Tibial artery (tissue), 4 donors: ENCODE results near the gene CBX2.

Experiments used
- DNase-seq, 2 donors: peaks; one replicate each; pipeline ENCODE4 v3.0.0-alpha.2; 2019
- H3K27ac ChIP-seq, 2 donors: fragments of 200-600 bp; sonication (generic) in 1 of 2; 1 replicate in 1 of 2; 2 replicates in 1 of 2; pipeline ENCODE4 v1.5.1; 2018 to 2019; ENCODE audit warnings: mild to moderate bottlenecking in 1 of 2
- H3K27me3 ChIP-seq, 2 donors: fragments of 200-600 bp; sonication (generic) in 1 of 2; one replicate each; pipeline versions ENCODE4 v1.5.1 to v1.6.0; 2016 to 2019
- H3K36me3 ChIP-seq, 3 donors: fragments of 200-600 bp; sonication (generic) in 2 of 3; one replicate each; pipeline ENCODE4 v1.5.1; 2016 to 2019; ENCODE audit warnings: mild to moderate bottlenecking in 2 of 3
- H3K4me1 ChIP-seq, 4 donors: fragments of 200-600 bp; sonication (generic) in 2 of 4; 1 replicate in 3 of 4; 2 replicates in 1 of 4; pipeline ENCODE4 v1.5.1; 2016 to 2019
- H3K4me3 ChIP-seq, 2 donors: fragments of 200-600 bp; sonication (generic) in 1 of 2; 1 replicate in 1 of 2; 2 replicates in 1 of 2; pipeline ENCODE4 v1.5.1; 2018 to 2019; ENCODE audit warnings: mild to moderate bottlenecking in 2 of 2
- H3K9me3 ChIP-seq, 3 donors: fragments of 200-600 bp; sonication (generic) in 1 of 3; one replicate each; pipeline ENCODE4 v1.5.1; 2016 to 2019
- CTCF ChIP-seq, 2 experiments: fragments of 200-600 bp in 1 of 2; fragments of 450-650 bp in 1 of 2; IDR thresholded peaks; one replicate each; pipeline ENCODE4 v1.5.1; 2017 to 2019; ENCODE audit warnings: antibody characterized with exemption in 2 of 2, mild to moderate bottlenecking in 1 of 2, moderate library complexity in 1 of 2
- intact Hi-C: fragments of 100-400 bp; cut with DNase I; formaldehyde crosslinking; loops from one replicate; pipeline ENCODE4 v1.15.0; 2023; ENCODE audit warnings: low total_unique reads

Gene CBX2

GRCh38 chr17:79757140-79757745 lies 20.7 kb upstream of the CBX2 start:
- intact Hi-C loops = no loop called here
- Histone ChIP-seq H3K9me3 (no peaks in the 10 kb centered on the region), H3K4me1 (no peaks in the 10 kb centered on the region), H3K36me3 (no peaks in the 10 kb centered on the region), H3K27me3 (peaks cover 0 to 73% of the 10 kb centered on the region in 2 donors), H3K27ac (no peak overlapping the region), H3K4me3 (no peak overlapping the region)
- TF ChIP-seq CTCF (IDR thresholded peaks at IDR 0.05) = no peak
- DNase-seq = no peak

GRCh38 chr17:79758271-79758670 lies 19.7 kb upstream of the CBX2 start:
- H3K27me3 ChIP-seq = peaks cover 0 to 72% of the 10 kb centered on the region in 2 donors
- intact Hi-C loops = no loop called here
- no peak overlapping the region for H3K4me3 ChIP-seq
- no peaks in the 10 kb centered on the region for H3K9me3 ChIP-seq
- no peak overlapping the region for H3K27ac ChIP-seq
- no peak for DNase-seq
- no peaks in the 10 kb centered on the region for H3K4me1 ChIP-seq
- TF ChIP-seq CTCF (IDR thresholded peaks at IDR 0.05) = no peak
- H3K36me3 ChIP-seq = no peaks in the 10 kb centered on the region

GRCh38 chr17:79760197-79760906 lies 17.6 kb upstream of the CBX2 start:
- no peak for DNase-seq
- H3K36me3 ChIP-seq = no peaks in the 10 kb centered on the region

DNA sequence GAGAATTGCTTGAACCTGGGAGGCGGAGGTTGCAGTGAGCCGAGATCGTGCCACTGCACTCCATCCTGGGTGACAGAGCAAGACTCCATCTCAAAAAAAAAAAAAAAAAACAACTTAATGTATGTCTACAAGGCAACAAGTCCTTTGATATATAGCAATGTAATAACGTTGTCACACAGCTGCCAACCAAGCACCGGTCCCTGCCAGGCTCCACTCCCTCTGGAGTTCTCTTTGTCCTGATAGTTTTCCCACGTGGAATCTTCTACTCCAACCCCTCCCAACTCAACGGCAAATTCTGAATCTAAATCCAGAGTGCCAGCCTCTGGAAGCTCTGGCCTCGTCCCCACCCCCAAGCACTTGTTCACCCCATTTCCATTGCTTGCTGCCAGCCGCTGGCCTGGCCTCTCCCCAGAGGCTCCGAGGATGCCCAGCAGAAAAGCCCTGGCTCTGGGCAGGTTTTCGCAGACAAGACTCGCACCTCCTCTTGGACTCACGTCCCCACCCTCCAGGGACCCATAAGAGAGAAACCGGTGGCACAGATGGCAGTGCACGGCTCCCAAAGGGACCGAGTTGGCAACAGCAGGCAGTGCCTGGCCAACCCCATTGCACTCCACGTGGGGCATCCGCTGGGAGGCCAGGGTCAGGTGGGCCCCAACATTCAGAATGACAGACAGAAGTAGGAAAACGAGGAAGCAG lies 15.9 kb upstream of the CBX2 start:
- no peak for DNase-seq
- Histone ChIP-seq H3K36me3 (no peaks in the 10 kb centered on the region), H3K9me3 (no peaks in the 10 kb centered on the region), H3K27me3 (peaks cover 0 to 62% of the 10 kb centered on the region in 2 donors), H3K4me3 (no peak overlapping the region), H3K4me1 (no peaks in the 10 kb centered on the region), H3K27ac (no peak overlapping the region)
- intact Hi-C loops = no loop called here
- TF ChIP-seq CTCF (IDR thresholded peaks at IDR 0.05) = no peak

More at GRCh38 chr17:79760197-79760906, 17.6 kb upstream of the CBX2 start:
- no peak for TF ChIP-seq CTCF (IDR thresholded peaks at IDR 0.05)
- Histone ChIP-seq H3K4me3 (no peak overlapping the region), H3K9me3 (no peaks in the 10 kb centered on the region), H3K4me1 (no peaks in the 10 kb centered on the region), H3K27me3 (peaks cover 0 to 65% of the 10 kb centered on the region in 2 donors), H3K27ac (no peak overlapping the region)
- intact Hi-C loops = no loop called here

DNA sequence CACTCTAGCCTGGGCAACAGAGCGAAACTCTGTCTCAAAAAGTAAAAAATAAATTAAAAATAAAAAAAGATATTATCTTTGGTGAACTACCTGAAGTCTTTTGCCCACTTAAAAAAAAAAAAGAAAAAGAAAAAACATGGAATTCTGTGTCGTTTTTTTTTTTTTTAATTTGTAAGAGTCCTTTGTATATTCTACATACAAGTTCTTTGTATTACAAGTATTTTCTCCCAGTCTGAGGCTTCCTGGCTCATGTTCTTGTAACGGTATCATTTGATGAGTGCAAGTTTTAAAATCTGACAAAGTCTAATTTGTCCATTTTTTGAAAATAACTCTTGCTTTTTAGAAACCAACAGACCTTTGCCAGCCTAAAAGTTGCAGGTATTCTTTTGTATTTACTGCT lies 12.2 kb upstream of the CBX2 start:
- no peaks in the 10 kb centered on the region for H3K4me1 ChIP-seq
- H3K27me3 ChIP-seq = peaks cover 0 to 54% of the 10 kb centered on the region in 2 donors
- intact Hi-C loops = no loop called here
- no peaks in the 10 kb centered on the region for H3K36me3 ChIP-seq
- no peak overlapping the region for H3K4me3 ChIP-seq
- DNase-seq = no peak
- no peaks in the 10 kb centered on the region for H3K9me3 ChIP-seq
- H3K27ac ChIP-seq = no peak overlapping the region
- TF ChIP-seq CTCF (IDR thresholded peaks at IDR 0.05) = no peak
